KOPT-K1 (cell line): ENCODE results near the gene NOP14.
A peak's percentile ranks its signal among the peaks of the same experiment; 100 is the strongest.
"Not testable (repeated sequence)": the region's sequence is repeated elsewhere in the genome, so short reads cannot be mapped to it uniquely, and the experiment has no call there.

ENCODE experiments used
- H3K27ac ChIP-seq: fragments of 200-600 bp; sonication (generic); 2 replicates; pipeline ENCODE4 v1.5.1; 2016; ENCODE audit warnings: antibody characterized with exemption, mild to moderate bottlenecking, low read depth, low read length; ENCODE audit not compliant: poor library complexity, severe bottlenecking
- H3K36me3 ChIP-seq: fragments of 200-600 bp; sonication (generic); 2 replicates; pipeline ENCODE4 v1.5.1; 2017; ENCODE audit warnings: antibody characterized with exemption, mild to moderate bottlenecking, low read length, moderate library complexity; ENCODE audit not compliant: insufficient read depth
- H3K9me3 ChIP-seq: fragments of 200-600 bp; sonication (generic); 2 replicates; pipeline ENCODE4 v1.5.1; 2017; ENCODE audit warnings: antibody characterized with exemption, low read length, mild to moderate bottlenecking; ENCODE audit not compliant: insufficient read depth, poor library complexity, severe bottlenecking

The NOP14 gene

DNA sequence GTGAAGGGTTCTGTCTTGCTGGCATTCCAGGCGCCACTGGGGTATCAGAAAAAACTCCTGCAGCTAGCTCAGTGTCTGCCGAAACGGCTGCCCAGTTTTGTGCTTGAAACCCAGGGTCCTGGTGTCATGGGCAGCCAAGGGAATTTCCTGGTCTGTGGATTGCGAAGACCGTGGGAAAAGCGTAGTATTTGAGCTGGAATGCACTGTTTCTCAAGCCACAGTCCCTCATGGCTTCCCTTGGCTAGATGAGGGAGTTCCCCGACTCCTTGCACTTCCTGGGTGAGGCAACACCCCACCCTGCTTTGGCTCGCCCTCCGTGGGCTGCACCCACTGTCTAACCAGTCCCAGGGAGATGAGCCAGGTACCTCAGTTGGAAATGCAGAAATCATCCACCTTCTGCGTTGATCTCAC, 40.1 kb downstream of the NOP14 start:
- Histone ChIP-seq H3K27ac (no peak overlapping the region), H3K9me3 (no peaks in the 10 kb centered on the region), H3K36me3 (peaks cover 84% of the 10 kb centered on the region)

DNA sequence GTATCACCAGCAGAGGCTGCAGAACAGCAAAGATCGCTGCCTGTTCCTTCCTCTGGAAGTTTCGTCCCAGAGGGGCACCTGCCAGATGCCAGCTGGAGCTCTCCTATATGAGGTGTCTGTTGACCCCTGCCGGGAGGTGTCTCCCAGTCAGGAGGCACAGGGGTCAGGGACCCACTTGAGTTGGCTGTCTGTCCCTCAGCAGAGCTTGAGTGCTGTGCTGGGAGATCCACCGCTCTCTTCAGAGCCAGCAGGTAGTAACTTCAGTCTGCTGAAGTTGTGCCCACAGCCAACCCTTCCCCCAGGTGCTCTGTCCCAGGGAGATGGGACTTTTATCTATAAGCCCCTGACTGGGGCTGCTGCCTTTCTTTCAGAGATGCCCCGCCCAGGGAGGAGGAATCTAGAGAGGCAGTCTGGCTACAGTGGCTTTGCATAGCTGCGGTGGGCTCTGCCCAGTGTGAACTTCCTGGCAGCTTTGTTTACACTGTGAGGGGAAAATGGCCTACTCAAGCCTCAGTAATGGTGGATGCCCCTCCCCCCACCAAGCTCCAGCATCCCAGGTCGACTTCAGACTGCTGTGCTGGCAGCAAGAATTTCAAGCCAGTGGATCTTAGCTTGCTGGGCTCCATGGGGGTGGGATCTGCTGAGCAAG, 40.6 kb downstream of the NOP14 start:
- peaks cover 78% of the 10 kb centered on the region for H3K36me3 ChIP-seq
- H3K9me3 ChIP-seq, H3K27ac ChIP-seq: not testable (repeated sequence)

GRCh38 chr4:2918714-2919113, 44.5 kb downstream of the NOP14 start:
- not testable (repeated sequence) for H3K27ac ChIP-seq, H3K9me3 ChIP-seq
- peaks cover 74% of the 10 kb centered on the region for H3K36me3 ChIP-seq

DNA sequence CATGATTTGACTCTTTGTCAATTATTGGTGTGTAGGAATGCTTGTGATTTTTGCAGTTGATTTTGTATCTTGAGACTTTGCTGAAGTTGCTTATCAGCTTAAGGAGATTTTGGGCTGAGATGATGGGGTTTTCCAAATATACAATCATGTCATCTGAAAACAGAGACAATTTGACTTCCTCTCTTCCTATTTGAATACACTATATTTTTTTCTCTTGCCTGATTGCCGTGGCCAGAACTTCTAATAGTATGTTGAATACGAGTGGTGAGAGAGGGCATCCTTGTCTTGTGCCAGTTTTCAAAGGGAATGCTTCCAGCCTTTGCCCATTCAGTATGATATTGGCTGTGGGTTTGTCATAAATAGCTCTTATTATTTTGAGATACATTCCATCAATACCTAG, 44.9 kb downstream of the NOP14 start:
- not testable (repeated sequence) for H3K9me3 ChIP-seq, H3K27ac ChIP-seq
- peaks cover 74% of the 10 kb centered on the region for H3K36me3 ChIP-seq

DNA sequence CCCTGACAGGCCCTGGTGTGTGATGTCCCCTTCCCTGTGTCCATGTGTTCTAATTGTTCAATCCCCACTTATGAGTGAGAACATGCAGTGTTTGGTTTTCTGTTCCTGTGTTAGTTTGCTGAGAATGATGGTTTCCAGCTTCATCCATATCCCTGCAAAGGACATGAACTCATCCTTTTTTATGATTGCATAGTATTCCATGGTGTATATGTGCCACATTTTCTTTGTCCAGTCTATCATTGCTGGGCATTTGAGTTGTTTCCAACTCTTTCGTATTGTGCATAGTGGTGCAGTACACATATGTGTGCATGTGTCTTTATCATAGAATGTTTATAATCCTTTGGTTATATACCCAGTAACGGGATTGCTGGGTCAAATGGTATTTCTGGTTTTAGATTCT, 46.5 kb downstream of the NOP14 start:
- not testable (repeated sequence) for H3K27ac ChIP-seq, H3K9me3 ChIP-seq
- H3K36me3 ChIP-seq, result peaks cover 71% of the 10 kb centered on the region

DNA sequence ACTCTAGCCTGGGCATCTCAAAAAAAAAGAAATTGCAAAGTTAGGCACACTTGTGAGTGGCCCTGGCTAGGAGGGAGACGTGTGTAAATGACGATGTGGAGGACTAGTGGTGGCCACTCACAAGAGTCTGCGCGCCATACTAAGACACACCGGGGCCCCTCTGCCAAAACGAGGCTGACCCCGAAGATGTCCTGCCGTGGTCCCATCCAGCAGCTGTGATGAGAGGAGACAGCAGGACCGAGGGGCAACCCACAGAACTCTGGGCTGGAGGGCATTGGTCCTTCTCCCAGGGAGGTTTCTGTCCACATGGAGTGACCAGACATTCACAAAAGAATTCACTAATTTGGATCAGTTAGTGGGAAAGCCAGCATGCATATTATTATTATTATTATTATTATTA, 47.4 kb downstream of the NOP14 start:
- Histone ChIP-seq H3K36me3 (peaks cover 78% of the 10 kb centered on the region), H3K27ac (no peak overlapping the region), H3K9me3 (no peaks in the 10 kb centered on the region)

DNA sequence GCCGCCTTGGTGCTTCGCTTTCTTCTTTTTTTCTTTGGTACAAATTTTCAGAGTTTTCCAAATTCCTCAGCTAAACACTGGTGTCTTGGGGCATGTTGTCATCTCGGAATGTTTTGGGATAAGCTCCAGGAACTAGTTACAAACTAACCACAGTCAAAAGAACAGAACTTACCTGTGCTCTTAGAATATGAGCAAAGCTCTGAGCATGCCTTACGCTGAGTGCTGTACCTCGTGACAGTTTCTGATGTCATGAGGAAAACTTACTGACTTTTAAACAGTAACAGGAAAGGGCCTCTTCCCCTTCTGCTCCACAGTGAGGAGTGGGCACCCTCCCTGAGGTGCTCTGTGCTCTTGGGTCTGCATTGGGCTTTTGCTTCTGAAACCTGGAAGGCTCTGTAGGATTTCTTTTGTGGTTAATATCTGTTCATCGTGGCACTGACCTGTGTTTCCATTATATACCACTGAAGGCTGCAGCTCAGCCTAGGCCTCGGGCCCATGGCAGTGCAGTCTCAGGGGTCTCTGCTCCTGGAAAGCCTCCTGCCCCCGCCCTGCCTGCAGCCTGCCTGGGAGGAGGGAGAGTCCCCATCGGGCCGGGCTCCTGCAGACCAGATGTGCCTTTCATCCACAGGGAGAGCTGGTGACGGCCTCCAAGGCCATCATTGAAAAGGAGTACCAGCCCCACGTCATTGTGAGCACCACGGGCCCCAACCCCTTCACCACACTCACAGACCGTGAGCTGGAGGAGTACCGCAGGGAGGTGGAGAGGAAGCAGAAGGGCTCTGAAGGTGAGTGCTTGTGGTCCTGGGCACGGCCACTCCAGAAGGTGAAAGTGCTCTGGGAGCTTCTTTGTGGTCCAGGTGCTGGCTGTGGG, 48.7 kb downstream of the NOP14 start:
- Histone ChIP-seq H3K36me3 (peaks cover 83% of the 10 kb centered on the region), H3K27ac (peak overlapping the region; percentile 12), H3K9me3 (no peaks in the 10 kb centered on the region)

DNA sequence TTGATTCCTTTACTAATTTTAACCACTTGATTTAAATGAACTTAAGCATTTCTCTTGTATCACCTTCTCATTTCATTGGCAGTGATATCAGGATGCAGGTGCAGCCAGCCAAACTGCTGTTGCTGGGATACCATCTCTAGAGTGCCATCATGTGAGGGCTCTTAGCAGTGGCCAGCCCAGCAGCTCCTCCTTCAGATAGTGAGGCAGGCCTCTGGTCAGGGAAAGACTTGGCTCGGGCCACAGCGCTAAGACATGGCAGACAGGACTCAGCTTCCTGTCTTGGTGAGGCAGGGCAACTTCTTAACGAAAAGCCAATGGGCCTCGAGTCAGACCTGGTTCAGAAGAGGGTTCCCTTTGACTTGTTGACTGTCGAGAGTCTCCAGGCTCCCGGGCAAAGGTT, 50.0 kb downstream of the NOP14 start:
- H3K27ac ChIP-seq, result no peak overlapping the region
- peaks cover 84% of the 10 kb centered on the region for H3K36me3 ChIP-seq

DNA sequence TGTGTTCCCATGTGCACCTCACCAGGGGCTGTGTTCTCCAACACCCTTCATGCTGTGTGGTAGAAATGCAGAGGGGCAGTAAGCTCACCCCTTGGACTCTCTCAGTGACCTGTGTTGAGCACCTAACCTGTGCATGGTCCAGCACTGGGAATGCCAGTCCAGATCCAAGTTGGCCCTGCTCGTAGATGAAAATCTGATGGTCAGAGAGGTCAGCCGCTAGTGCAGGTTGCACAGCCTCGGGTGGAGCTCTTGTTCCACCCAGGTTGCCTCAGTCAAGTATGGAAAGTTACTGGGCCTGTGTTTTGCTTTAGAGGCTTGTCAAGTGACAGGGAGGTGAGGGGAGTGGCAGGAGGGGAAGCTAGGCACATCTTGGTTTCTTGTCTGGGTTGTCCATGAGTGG, 51.3 kb downstream of the NOP14 start:
- Histone ChIP-seq H3K9me3 (no peaks in the 10 kb centered on the region), H3K36me3 (peaks cover 92% of the 10 kb centered on the region), H3K27ac (no peak overlapping the region)

More for the DNA sequence above, 50.0 kb downstream of the NOP14 start:
- H3K9me3 ChIP-seq, result no peaks in the 10 kb centered on the region

DNA sequence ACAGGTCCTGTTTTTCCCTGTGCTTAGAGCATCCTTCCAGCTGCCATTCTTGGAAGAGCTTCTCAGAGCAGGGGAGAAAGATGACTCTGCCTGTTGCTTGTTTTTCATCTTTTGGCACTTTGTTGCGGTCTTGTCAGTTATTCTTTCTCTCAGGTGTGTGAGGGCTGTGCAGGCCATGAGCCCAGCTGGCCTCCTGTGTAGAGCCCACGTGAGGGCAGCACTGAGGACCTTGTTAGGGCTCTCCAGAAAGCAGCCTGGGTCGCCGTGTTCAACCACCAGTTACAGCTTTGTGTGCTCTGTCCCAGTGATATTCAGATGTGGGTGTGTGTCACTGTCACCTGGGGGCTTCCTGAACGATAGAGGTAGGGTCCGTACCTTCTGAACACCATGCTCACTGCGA, 52.8 kb downstream of the NOP14 start:
- no peaks in the 10 kb centered on the region for H3K9me3 ChIP-seq
- no peak overlapping the region for H3K27ac ChIP-seq
- peaks cover 89% of the 10 kb centered on the region for H3K36me3 ChIP-seq

DNA sequence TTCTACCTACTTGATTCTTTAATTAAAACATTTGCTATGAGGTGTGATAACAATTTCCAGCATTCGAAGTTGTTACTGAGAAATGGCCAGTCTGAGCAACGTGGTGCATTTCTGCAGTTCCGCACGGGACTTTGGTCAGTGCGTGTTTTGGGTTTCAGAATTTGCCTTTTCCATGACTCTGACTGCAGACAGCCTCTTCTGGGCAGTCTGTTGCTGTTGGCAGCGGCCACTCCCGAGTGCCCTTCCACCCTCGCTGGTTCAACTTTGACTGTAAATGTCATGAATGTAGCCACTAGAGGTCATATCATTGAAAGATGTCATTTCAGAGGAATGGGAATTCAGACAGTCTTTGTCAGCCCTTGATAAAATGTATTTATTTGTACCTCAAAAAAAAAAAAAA, 53.6 kb downstream of the NOP14 start:
- Histone ChIP-seq H3K36me3 (peaks cover 89% of the 10 kb centered on the region), H3K27ac (no peak overlapping the region), H3K9me3 (no peaks in the 10 kb centered on the region)

- H3K36me3 ChIP-seq, result peaks cover 89% of the 10 kb centered on the region
- H3K9me3 ChIP-seq, result no peaks in the 10 kb centered on the region
- no peak overlapping the region for H3K27ac ChIP-seq
Measured at GRCh38 chr4:2908686-2909085, 54.5 kb downstream of the NOP14 start.

GRCh38 chr4:2907706-2908293, 55.4 kb downstream of the NOP14 start:
- Histone ChIP-seq H3K9me3 (no peaks in the 10 kb centered on the region), H3K27ac (no peak overlapping the region), H3K36me3 (peaks cover 88% of the 10 kb centered on the region)

DNA sequence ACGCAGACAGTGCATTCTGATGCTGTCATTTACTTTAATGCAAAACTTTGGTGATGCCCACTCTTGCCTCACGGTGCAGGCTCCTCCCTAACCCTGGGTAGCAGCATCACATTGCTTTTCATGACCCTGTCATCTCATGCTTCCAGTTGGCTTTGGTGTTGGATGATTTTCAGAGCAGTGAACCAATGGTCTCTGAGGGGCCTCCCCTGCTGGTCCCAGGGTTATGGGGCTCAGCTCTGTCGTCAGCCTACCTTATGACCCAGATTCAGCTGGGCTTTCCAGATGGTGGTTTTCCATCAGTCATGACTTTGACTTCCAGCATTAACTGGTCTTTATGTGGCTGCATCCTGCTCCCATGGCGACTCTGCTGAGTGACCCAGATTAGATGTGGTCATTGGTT, 56.0 kb downstream of the NOP14 start:
- H3K27ac ChIP-seq, result no peak overlapping the region
- no peaks in the 10 kb centered on the region for H3K9me3 ChIP-seq
- peaks cover 90% of the 10 kb centered on the region for H3K36me3 ChIP-seq

DNA sequence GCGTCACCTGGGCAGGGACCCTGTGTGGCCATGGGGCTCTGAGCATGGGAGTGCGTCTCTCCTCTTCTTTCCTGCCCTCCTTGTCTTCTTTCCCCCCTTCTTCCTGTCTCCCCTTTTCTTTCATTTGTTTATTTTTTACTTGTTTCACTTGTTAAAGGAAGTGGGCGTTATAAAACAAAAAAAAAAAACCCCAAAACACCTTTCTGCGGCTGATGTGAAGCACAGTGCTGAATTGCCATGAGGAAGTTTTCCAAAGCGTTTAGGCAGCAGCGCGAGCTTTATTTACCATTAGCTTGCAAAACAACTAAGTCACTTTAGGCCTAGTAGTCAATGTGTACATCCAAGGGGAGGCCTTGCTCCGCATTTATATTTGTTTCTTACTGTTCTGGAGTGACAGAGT, 57.0 kb downstream of the NOP14 start:
- Histone ChIP-seq H3K27ac (no peak overlapping the region), H3K9me3 (no peaks in the 10 kb centered on the region), H3K36me3 (peaks cover 91% of the 10 kb centered on the region)
